HG03159 (cell line): Measurements from ENCODE around the gene MVB12B.

Experiments
- ATAC-seq: cut with Tn5 transposase; IDR thresholded peaks from one replicate; pipeline ENCODE4 v1.9.1; 2021; ENCODE audit warnings: mild to moderate bottlenecking, moderate library complexity; ENCODE audit not compliant: unreplicated experiment

The MVB12B gene

DNA sequence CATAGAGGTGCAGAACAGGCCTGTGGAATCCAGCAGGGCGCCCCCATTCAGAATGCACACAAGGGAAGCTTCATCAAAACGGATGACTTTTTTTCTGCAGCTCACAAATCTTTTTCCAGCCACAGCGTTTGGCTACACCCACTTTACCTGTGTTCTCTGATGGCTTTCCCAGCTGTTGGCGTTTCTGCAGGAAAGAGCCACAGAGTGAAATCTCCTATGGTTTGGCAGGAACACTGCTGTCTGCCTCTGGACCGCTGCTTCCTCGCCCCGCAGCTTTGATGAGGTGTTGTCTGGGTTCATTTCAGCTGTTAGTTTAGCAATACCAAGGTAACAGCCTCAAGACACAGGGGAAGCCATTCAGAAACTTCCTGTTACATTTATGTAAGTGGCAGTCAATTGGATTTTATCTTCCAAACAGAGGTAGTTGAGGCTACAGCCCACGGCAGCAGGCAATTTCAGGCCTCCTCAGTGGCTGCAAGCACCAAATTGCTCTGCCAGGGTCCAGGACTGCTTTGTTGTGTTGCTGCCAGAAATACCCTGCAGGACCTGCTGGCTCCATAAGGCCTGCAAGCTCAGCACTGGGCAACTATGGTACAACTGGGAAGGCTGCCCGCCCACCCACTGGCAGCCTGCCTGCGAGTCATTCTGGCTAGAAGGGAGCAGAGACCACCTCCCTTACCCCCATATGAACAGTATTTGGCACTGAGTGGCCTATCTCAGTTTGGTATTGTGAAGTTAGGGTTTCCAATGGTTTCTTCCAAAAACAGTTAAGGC, 96.7 kb downstream of the MVB12B start:
- ATAC-seq, result no peak

DNA sequence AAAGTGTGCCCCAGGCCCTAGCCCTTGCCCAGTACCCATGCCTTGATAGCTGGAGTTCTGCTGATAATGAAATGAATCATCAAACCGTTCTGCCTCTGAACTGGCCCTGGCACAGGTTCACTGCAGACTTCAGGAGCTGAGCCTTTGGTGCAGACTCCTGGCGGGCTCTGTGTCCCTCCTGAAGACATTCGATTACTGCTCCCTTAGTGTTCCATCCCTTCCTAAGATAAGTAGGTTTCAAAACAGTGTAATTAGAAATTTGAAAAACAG, 97.2 kb downstream of the MVB12B start:
- ATAC-seq, result no peak

DNA sequence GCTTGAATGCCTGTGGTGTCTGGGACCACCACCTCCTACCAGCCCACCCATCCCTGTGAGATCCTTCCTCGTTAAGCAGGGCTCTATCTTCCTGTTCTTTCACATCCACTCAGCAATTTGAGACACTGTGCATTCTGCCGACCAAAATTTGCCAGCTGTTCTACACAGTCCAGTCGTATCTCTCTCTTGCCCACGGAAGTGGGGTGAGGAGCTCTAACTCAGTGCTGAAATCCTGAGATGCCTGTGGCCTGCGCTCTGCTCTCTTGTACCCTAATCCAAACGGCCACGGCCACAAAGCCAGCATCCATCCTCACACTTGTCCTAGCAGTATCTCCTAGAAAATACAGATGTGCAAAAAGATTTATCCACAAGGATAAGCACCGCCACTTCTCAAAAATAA, 97.9 kb downstream of the MVB12B start:
- no peak for ATAC-seq

DNA sequence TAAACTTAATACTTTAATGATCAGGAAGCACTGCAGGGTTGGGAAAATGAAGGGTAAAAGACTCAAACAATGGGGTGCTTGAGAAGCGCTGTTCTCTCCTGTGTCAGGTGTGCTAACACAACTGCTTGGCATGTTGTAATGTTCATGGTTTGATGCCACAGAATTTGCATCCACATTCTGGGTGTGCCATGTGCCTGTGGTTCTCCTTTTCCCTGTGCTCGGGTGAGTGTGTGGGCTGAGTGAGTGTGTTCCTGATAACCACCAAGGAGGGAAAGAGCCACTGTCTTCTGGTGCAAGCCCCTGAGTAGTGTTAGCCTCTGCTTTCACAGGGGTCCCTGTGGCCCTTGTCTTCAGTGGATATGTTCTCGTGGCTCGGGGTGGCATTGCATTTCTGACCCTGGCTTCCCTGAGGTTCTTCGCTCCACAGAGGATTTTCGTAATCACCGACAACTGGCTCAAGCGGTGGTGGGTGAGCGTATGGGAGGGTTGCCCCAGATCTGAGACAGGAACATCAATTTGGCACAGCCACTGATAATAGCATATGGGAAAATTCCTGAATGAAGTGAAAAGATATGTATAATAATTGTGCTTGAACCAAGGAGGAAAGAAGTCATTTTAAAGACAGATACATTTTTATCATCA, 102.0 kb downstream of the MVB12B start:
- ATAC-seq, result no peak

DNA sequence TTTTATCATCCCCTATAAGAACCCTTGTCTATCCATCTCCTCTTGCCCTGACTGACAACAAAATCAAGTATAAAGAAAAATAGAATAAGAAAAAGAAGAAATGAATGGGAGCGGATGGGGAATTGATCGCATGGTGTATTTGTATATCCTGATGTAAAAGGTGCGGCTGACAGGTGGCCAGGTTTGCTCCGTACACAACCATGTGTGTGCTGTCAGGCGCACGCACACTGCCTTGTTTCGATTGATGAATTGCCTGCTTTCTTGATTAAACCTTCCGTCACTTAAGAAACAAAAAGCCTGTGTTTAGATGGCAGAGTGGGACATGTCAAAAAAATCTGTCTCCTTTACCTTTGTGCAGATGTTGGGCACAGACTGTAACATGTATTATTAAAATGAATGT, 102.6 kb downstream of the MVB12B start:
- ATAC-seq, result no peak

DNA sequence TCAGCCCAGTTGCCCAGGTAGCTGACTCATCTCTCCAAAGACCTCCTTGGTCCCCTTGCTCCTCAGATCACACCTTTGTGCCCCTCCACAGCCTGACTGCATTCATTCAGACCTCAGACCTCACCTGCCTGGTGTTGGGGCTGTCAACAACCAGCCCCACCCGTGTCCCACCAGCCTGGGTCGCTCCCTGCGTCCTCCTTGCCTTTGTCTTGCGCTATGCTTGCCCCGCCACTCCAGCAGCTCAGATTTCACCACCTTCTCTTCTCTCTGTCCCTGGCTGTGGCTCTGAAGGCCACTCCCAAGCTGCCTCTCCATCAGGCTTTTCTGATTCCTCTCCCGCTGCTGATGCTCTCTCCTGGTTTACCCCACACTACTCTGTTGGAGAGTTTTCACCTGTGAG, 103.5 kb downstream of the MVB12B start:
- no peak for ATAC-seq

DNA sequence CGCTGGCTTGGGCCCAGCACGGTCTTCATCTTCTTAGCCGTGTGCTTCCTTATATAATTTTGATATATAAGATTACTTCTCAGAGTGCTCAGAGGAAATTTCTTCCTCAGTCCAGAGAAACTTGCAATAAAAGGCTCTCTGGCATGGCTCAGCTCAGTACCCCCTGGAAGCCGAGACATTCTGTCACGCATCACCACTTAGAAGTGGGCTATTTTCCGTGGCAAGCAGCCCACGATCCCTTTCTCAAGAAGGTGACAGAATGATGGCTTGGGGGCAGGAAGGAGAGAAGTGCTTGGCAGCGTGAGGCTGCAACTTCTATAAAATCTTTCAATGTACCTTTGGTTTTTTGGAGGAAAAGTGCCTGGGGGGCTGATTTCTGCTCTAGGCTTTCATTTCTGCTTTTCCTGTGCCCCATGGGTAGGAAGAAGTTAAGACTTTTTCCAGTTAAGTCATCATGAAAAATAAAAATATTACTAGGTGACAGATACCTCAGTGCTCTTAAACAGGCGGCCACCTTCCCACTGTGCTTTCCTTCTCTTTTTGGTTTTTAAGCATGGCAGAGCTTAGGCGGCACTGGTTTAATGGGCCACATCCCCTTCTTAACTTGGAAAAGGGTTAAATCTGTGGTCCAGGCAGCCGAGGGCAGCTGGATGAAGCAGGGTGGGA, 104.6 kb downstream of the MVB12B start:
- ATAC-seq, result no peak

DNA sequence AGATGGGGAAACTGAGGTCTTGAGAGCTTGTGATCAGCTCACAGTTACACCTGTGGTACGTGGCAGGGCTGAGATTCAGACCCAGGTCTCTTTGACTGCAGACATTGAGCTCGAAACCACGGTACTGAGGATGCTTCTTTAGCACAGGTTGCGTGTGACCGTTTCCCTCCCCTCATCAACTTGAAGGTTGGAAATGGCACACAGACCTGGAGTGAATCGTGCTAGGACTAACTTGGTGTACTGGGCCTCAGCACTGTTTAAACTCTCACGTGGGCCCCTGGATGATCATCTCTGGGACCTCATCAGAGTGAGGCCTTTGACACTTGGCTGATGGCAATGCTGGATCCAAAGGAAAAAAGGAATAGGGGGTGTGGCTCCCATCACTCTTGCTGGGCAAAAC, 106.0 kb downstream of the MVB12B start:
- ATAC-seq, result no peak

DNA sequence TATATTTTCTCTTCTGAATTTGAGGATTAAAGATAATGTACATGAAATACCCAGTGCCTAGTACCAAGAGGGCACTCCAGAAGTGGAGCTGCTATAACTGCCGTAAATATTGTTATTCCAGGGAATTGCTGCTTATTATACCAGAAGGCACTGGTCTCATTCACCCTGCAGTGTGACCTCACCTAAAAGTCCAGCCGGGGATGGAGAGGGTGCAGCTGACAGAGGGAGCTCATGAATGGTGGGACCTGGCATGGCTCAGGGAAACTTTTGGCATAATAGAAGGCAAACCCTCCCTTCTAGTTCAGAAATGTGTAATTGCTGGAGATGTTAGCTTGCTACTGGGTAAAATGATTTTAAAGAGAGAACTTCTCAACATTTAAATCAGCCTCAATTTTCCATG, 108.5 kb downstream of the MVB12B start:
- no peak for ATAC-seq

DNA sequence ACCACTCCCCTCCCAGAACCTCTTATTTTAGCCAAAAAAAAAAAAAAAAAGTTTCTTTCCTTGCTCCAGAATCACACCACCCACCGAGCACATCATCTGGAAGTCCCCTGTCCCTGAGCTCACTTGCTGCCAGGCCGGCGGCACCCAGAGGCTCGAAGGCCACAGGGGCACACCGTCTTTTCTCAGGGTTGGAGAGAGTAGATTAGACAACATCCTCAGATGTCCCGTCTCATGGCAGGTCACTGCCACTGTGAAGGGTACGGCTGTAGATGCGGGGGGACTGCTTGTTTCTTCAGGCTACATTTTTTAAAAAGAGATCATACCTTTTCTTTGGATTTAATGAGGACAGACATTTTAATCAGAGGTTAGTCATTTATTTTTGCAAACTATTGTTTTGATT, 109.0 kb downstream of the MVB12B start:
- ATAC-seq, result no peak

DNA sequence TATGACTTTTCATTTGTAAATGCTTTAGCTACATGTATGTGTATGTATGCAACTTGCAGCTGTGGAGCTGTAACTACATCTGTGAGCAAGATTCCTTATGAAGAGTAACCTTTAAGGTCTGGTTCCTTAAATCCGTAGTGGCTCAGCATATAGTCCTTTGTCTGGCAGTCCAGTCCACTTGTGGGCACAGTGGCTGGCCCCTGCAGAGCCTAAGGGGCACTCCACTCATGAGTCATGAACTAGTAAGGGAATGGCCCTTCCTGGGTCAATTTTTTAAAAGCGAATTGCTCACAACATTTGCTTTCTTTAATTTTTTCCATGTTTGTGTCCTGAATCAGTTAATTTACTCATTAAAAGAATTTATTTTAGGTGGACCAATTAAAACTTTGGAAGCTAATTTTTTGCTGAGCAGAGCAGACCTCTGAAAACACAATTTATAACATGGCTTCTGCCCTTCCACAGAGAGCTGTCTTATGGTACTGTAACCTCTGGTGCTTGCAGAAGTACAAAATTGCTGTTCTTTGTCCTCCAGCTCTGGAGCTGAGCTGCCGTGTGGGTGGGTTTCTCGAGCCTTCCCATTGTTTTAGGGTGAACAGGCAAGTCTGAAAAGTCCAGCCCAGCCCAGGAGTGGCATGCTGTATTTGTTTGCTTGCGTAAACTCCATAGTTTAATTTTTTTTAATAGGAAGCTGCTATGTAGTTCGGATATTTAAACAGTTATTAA, 110.1 kb downstream of the MVB12B start:
- no peak for ATAC-seq

DNA sequence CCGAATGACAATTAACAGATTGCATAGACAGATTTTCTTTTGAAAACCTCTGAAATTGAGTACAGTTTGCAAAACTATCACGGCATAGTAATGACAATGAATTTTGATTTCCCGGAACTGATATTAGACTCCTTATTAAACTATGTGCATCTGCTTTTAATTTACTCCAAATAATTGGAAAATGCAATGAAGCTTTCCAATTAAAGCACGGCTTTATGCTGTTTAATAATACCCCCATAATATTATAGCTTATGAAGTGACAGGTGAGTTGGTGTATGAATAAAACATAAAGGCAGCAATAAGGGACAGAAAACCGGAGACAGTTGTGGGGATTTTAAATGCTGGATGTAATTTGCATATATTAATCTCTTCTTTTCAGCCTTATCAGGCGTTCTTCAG, 110.6 kb downstream of the MVB12B start:
- no peak for ATAC-seq

DNA sequence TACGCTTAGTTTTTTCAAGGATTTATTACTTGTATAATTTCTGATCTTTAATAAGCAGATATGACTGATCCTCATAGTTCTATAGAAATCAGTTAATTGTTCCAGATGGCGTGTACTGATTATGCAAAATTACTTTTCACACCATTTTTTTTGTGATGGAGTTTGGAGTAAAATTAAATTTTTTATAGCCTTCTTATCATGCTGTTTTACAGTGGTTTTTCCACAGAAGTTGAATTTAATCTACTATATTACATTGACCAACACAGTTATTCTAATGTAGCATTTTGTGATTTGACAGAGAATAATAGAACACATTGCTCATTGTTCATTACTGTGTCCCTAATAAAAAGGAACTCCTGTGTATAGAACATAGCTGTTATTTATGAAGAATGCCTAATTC, 111.1 kb downstream of the MVB12B start:
- no peak for ATAC-seq

DNA sequence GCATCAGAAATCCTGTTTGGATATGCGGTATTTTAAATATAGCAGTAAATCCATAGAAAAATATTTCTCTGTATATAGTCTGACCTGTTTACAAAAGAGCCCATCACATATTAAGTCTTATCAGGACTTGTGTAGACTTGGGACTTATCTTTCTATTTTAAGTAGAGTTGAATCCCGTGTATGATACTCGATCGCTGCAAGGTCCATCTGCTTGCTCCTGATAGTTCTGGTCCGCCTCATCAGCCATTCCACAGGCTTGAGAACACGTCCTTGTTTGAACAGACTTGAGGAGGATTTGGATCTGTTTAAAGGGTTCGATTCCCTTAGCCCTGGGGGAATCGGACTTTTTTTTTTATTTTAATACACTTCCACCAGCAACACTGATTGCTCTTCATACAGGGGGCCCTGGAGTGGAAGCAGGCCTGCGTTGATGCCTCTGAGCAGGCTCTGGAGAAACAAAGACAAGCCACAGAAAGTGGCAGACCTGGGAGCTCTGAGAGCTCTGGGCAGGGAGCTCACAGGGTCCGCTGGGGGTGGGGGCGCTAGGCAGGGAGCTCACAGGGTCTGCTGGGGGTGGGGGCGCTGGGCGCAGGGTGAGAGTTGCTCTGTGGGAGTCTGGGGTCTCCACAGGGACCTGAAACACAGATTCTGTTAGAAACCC, 112.2 kb downstream of the MVB12B start:
- ATAC-seq, result no peak

DNA sequence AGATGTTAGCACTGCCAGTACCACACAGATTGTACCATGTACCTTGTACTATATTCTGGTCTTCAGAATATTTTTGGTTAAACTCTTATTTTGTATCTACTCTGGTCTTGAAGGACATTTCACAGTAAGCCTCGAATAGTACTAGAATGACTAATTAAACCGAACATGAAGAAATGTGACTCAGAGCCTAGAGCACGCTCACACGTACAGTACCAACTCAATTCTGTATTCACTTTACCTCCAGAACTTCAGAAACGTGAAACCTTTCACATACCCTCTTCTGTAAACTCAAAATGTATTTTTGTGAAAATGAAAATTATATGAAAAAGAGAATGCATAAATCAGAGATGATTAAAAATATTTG, 112.8 kb downstream of the MVB12B start:
- ATAC-seq, result no peak

DNA sequence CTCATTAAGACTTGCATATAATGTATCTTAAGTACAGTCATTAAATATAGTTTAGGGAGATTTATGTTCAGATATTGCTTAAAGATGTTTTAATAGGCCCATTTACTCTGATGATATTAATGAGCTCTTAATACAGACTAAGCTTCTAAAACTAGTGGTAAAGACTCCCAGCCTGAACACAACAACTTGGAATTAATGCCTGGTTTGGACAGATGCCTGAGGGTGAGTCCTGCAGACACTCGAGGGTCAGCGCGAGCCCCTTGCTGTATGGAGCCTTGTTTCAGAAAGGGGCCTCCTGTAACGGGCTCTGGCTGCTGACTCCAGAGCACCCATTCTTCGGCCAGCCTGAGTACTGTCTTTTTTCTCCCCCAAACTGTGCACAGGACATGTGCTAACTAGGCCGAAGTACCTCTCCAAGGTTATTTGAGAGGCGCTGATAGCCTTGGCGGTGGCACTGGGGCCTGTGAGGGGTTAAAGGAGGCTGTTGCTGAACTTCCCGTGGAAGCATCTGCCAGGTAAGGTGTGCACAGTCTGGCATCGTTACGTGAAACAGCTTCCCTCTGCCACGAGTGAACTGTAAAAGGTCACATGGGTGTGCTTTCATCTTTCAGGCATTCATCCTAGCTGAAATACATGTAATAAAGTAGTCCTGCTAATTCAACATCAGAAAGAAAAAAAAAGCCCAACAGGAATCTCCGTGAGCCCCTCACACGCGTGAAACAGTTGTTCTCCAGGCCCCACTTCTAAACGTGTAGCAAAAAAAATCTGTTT, 113.4 kb downstream of the MVB12B start:
- no peak for ATAC-seq

DNA sequence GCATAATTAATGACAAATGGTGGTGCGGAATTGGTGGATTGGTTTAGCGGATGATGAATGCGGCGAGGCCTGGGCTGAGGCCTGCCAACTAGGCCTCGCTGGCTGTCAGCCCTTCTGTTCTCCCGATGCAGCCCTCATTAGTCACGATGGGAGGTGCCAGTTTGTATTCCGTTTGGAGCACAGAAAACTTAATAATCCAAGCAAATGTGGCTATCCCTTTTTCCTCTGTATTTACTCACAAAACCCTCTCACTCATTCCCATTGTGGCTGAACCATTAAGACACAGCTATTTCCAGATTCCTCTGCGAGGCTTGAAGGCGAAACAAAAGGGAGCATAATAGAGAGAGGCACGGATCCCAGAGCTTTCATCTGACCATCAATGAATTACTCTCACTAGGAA, 114.3 kb downstream of the MVB12B start:
- ATAC-seq, result no peak

DNA sequence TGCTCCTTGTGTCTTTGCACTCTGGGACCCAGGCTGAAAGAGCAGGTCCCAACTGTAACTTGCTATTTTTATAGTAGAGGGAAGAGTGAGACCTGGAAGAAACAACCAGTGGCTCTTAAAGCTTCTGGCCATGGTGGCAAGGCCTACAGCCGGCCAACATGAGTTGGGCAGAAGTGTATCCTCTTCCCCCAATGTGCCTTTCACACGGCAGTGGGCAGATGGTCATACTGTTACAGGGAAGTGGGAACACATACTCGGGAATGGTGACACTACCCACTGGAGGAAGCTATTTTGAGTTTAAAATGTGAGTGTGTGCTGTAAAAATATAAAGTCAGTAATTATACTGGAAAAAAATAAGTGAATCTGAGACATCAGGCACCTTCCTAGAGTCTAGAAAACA, 116.0 kb downstream of the MVB12B start:
- ATAC-seq, result no peak

DNA sequence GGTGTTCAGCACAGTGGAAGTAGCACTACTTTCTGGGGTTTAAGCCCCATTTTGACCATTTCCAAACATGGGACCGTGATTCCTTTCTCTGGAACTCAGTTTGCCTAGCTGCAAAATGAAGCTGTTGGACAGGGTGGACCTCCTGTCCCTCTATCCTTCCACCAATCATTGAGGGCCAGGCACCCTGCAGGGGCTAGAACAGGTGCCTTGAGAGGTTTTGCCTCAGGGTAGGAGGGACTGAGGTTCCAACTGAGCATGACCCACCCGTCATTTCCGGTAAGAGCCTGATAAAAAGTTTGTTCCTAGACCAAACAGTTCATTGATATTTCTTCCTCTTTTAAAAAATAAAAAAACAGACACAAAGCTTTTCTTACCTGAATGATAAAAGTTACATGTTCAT, 116.5 kb downstream of the MVB12B start:
- ATAC-seq, result no peak

DNA sequence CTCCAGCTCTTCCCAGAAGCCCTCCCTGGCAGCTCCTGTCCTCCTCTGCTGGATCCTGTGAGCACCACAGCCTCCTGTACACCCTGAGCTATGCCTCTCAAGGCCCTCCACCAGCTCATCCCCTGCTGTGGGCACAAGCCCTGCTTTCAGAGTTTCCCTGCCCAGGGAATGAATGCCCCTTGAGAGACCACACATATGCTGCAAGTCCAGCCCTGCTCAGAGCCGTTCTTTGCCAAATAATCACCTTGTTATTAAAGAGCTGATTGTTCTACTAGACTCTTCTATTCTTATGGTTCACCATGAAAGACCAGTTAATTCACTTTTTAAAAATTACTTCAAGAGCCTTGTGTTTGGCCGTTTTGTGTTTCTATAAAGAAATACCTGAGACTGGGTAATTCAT, 121.5 kb downstream of the MVB12B start:
- ATAC-seq, result no peak
